HL-60/S4 treated with phorbol 12-myristate 13-acetate at 8.2 ng/mL for 4 days and 3 days (cell line): Measurements from ENCODE around the gene NOL9.

Experiments
- in situ Hi-C: fragments of 300-500 bp; cut with MboI; formaldehyde crosslinking; loops from 2 replicates; pipeline ENCODE4 v1.15.0; 2022; ENCODE audit warnings: low sequenced_read_pairs

NOL9 gene

GRCh38 chr1:6473156-6473555, 81.2 kb downstream of the NOL9 start:
- in situ Hi-C loops: no loop called here

DNA sequence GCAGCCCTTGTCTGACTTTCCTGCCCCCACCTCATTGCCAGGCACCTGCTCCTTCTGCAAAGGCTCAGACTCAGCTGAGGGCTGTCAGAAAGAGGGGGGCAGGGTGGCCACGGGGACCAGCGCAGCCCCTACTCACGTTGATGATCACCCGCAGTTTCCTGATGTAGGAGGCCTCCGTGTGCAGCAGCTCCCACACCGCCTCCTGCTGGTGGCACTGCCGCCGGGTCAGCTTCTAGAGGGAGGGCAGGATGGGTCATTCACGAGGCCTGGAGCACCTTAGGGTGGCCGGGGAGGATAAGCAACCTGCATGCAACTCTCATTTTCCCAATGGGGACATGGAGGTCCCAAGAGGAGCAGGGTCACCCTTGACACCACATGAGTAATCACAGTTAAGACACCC, 81.9 kb downstream of the NOL9 start:
- in situ Hi-C loops: no loop called here

DNA sequence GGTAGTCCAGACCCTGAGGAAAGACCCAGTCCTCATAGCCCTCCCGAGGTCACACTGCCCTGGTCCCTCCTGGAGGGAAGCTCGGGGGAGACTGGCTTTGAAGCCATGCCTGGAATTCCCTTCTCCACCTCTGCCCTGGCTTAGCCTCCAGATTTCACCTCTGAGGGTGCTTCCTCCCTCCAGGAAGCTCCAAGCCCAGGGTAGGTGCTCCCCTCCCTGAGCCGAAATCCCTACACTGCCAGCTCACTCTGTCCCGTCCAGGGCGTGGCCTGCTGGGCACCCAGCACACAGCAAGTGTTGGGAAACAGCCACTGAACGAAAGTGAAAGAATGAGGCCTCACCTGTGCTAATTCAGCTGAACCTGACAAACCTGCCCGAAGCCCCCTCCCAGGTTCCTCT, 82.3 kb downstream of the NOL9 start:
- in situ Hi-C loops: no loop called here
